Stimulated activated CD8-positive, alpha-beta memory T cell treated with anti-CD3 and anti-CD28 coated beads, Interleukin-12 subunit alpha, Interleukin-12 subunit beta, amount 100 ng/mL, for 24 hours (primary cell): ENCODE results near the gene GRK1.
A peak's percentile ranks its signal among the peaks of the same experiment; 100 is the strongest.

Source experiments
- DNase-seq: peaks from one replicate; pipeline ENCODE4 v3.0.0-alpha.2; 2020; ENCODE audit errors: extremely low read depth

The GRK1 gene

DNA sequence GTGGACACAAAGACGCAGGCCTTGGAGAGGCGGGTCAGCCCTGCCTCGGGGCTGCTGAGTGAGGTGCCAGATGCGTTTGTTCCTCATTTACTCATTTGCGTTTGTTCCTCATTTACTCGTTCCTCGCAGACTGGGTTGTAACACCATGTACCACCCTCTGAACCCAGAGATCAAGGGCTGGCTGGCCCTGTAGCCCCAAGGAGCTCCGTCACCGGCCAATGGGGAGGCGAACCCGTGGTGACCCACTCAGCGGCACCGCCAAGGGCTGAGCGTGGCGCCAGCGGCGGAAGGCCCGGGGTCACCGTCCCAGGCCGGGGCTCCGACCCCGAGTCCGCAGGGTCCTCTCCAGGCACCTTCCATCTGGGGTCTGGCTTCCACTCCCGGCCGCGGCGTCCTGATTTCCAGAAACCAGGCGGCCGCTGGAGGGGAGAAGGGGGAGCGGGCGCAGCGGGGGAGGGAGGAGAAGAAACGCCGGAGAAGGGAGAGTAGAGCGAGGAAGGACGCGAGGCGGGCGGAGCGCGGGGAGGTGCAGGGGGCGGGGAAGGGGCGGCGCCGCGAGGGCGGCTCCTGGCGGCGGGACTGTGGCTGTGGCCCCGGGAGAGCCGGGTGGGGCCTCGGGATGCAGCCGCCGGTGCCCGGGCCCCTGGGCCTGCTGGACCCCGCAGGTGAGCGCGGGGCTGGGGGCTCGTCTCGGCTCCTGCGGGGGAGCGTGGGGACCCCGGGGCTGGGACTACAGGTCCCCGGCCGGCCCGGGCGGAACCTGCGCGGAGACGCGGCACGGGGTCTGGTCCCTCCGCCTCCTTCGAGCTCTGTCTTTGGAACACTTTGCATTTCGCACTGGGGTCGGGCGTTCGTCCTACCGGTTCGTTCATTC is 91.9 kb downstream of the GRK1 start, which contains the start of gene TMEM255B:
Gene TMEM255B, plus strand, starts transcription at position 576 of the 874 bp plus-strand sequence. Its CDS starts 44 bp downstream, at position 620.
- peak; percentile 30 for DNase-seq

DNA sequence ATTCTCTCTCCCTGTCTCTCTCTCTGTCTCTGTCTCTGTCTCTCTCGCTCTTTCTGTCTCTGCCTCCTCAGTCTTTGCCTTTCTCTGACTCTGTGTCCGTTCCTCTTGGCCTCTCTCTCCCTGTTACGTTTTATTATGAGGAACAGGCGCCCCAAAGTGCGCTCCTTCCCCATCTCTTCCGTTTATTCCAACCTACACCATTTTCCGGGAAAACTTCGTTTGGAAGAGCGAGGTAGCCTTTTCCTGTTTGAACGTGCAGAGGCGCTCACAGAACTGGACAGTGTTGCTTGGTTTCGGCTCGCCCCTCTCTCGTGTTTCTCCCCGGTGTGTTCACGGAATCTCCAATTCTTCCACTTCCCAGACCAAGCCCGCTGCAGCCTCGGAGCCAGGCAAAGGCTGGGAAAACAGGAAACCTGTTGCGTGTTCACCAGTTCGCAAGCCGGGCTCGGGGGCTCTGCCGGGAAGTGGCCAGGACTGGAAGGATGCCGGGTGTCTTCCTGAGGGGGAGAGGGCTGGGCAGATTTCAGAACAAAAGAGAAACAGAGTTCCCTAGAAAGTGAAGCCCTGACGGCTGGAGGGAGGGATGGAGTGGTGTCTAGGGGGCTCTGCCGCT is 92.6 kb downstream of the GRK1 start:
- DNase-seq = no peak

DNA sequence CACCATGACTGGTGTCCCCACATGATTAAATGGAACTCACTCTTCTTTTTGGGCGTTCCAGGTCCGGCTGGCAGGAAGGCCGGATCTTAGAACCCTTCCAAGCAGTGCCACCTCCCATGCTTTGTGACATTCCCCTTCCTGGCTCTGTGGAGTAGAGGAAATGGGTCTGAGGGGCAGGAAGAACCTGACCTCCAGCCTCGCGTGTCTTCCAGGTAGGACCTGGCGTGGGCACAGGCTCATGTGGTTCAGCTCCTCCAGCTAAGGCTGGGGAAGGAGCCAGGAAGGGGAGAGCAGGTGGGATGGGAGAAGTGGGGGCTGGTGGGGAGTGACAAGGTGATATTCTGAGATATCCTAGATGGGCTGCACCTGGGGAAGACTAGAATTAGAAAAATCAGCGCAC is 94.1 kb downstream of the GRK1 start:
- no peak for DNase-seq

DNA sequence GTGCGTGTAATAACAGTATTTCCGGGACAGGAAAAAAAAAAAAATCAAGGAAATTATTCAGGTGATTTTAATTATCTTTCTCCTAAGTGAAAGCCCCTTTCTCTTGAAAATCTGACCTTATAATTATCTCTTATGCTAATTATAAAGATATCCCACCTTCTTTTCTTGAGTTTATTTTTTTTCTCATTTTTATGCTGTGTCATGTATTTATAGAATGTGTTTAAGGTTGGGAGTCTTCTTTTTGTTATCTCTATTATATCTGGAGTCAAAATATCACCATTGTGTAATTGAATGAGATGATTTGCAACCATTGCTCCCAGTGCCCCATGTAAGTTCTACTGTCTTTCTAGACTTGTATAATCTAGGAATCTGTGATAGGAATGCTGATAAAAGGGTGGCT is 95.1 kb downstream of the GRK1 start:
- DNase-seq = no peak

DNA sequence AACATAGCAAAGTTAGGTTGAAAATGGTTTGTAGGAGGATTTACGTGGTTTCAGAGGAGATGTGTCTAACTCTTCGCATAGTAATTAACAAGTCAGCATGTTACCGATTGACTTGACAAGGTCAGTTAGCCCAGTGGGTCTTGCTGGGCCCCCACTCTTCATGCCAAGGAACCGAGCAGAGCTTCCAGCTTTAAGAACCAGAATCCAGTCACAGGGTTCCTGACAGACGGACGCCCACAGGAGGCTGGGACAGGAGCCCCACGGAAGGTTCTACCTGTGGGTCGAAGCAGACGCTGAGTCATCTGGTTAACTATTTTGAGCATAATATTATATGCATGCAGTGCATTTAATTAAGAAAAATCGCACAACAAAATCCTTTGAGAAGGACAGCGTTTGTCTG is 95.5 kb downstream of the GRK1 start:
- DNase-seq = no peak

DNA sequence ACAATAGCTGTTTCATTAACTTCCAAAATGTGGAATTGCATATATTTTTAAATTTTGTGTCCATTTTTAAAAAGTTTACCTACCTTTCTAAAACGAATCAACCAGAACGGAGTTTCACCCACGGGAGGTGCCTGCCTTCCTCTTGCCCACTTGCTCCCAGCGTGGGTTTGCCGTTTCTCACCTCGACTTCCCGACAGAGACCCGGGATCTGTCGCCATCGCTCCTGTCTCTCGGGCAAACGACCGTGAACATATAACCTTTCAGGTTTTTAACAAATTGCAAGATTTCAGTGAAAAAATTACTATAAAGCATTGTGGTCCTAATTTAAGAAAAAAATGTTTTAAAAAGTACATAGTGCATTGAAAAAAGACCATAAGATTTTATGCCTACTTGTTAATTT is 96.2 kb downstream of the GRK1 start:
- no peak for DNase-seq

DNA sequence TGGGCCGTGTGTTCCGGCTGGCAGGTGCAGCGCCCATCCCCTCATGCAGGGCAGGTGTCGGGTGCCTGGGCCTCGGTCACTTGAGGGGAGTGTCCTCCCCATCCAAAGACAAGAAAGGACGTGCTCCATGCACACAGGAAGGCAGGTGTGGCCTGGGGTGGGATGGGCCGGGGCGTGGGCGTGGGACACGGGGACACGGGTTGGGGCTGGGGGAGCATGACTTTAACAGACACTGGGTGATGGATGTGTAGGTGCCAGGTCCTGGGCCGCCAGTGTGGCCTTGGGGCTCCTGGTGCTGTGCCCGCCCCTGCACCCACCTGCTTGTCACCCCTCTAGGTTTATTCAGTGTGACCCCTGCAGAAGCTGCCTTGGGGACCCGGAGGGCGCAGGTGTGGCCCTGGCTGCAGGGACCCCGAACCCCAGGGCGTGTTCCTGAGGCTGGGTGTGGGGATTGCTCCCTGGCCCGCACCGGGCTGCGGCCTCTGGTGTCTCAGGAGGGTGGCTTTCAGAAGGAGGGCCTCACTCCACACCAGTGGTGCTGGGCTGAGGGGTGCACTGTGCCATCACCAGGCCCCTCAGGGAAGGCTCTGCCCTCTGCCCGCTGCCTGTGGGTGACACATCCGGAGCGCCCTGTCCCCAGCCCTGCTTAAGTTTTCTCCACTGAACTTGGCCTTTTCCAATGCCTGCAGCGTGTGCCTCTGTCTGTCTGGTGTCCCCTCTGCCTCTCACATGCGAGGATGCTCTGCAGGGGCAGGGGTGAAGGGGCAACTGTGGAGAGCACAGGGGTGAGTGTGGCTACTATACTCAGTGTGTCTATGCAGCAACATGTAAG is 97.2 kb downstream of the GRK1 start:
- DNase-seq = no peak

DNA sequence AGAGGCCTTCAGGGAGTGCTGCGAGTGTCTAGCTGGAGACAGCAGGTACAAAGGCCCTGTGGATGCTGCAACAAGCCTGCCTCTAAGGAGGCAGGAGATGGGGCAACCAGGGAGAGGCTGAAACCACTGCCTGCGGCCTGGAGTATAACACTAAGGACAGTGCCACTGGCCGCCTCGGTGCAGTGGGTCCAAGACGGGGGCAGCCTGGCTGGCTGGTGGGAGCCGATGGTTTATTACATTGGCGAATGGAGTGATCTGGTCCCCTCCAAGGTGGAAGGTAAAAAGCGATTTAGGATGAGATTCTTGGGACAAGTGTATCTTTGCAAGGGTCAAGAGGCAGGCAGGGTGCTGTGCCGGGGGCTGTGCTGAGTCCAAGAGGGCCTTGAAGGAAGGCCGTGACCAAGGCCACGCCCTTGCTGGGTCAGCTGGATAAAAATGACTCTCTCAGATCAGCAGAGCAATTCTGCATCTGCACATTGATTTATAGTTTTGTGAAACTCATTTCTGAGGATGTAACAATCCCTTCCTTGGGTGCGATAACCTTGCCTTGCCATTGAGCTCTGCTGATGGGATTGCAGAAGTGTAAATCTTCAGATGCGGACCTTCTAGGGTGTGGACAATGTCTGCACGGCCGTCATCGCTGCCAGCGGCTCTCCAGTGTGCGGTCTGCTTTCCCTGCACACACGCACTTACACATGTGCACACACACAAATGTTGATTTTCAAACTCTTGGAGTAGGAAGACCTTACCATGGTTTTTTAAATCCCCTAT is 98.0 kb downstream of the GRK1 start:
- DNase-seq = no peak

DNA sequence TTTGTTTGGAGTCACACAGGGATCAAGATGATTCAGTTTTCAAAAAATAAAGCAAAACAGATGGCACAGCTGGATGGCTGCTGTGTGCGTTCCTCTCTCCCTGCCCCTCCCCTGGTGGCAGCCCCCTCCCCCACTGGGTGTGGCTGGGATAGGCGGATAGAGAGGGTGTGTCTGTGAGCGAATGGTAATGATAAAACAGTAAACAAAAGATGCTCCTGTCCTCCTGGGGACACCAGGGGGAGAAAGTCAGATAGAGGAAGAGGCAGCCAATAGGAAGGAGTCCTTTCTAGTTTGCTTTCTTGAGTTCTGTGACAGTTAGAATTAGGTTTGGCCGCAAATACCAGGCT is 98.5 kb downstream of the GRK1 start:
- DNase-seq = no peak

DNA sequence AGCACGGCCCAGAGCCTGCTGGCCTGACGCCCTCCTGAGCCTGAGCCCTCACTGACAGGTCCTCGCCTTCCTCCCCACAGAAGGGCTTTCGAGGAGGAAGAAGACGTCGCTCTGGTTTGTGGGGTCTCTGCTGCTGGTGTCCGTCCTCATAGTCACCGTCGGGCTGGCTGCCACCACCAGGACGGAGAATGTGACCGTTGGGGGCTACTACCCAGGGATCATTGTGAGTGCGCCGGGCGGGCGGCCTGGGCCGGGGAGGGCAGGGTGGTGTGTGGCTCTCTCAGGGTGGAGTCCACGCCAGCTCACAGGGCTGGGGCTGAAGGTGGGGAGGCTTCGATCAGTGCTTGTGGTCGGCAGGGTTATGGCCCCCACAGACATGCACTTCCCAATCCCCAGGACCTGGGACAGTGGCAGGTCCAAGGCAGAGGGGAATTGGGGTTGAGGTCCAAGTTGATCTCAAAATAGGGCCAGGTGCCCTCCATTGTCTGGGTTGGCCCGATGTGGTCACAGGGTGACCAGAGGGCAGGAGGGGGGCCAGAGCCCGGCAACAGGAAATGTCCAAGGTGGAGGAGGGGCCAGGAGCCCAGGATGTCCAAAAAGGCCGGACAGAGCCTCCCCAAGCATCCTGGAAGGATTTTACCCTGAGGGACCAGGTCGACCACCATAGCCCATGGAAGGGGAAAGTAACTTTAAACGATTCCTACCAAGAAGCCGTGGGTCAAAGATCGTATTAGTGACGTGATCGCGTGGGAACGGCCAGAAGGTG is 99.2 kb downstream of the GRK1 start:
- no peak for DNase-seq

DNA sequence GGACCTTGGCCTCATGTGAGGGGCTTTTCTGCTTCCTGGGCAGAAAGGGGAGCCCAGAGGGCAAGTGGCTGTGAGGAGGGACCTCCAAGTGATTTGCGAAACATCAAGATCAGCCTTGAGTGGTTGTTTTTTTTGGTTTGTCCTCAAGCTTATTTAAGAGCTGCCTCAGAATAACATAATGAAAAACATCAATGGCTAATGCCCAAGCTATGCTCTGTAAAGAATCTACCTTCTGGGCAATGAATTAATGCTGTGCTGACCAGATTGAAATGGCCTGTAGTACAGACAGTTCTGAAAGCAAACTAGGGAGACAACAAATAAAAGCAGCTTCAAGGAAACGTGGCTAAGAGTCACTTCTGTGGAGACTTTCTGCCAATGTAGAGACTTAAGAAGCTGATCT is 100.3 kb downstream of the GRK1 start:
- DNase-seq = no peak

DNA sequence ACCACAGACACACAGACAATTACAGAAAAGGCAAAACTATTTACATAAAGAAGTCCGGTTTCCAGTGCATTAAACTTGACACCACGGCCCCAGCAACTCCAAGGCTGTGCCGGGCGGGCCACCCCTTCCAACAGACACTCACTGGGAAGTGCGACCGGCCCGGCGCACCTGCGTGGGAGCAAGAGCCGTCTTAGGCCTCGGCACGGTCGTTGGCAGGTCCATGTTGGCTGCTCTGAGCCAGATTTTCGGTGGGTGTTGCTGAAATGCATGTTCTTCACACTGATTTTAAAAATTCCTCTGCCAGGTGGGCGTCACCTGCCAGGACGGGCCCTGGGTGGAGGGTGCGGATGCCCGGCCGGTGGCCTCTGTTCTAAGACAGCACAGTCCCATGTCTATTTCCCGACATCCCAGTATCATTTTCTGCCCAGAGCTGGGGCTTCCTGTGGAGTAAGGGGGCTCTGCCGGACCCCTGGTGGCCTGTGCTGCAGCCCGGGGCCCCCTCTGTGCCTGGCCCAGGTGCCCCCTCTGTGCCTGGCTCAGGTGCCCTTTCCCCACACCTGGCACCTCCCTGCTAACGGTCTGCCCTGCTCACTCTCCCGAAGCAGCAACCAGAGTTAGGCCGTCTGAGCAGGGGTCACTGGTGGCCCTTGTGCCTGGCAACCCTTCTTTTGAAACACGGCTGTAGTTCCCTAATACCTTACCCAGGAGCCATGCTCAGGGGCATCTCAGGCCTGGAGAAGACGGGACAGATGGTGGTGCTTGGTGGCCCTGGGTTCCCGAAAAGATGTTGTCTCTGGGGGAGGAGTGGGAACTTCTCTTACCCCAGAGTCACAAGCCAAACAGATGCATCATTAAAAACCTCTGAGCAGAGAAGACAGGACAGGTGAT is 101.2 kb downstream of the GRK1 start:
- no peak for DNase-seq

DNA sequence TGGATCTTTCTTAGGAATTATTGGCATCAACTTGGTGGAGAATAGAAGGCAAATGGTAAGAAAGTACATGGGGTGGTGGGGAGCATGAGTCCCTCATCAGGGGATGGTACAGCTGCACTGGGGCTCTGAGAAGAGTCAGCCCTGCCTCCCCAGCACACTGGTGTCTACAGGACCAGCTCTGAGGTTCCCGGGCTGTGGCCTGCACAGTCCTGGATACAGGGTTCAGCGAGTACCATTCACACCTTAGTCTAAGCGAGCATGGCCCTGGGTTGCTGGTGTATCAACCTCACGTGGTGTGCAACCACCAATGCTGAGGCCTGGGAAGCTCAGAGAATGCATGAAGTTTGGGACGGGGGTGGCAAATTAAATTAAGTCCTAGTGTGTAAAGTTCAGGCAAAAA is 102.1 kb downstream of the GRK1 start:
- DNase-seq = no peak

DNA sequence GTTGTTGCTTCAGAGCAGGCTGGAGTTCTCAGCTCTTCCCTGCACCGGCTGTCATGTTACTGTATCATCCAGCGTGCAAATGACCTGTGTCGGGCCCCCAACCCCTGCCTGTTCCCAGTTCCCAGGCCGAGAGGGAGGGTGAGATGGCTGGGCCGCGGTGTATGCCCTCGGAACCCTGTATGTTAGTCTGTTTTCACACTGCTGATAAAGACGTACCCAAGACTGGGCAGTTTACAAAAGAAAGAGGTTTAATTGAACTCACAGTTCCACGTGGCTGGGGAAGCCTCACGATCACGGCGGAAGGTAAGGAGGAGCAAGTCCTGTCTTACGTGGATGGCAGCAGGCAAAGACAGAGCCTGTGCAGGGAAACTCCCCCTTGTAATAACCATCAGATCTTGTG is 102.9 kb downstream of the GRK1 start:
- no peak for DNase-seq

DNA sequence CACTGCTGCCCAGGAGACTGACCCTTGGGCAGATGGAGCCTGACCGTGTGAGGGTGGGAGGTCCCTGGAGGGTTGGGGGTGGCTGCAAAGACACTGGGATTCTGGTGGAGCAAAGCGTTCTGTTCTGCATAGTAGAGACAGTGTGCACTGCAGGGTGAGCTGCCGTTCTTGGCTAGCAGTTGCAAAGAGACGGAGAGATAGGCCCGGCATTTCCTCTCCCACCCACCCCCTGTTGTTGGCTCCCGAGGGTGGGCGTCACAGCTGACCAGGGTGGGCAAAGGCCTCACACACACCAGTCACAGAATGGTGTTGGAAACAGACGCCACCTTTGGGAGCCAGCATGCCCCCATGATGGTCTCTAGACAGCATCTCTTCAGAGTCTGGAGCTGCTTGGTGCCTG is 103.4 kb downstream of the GRK1 start:
- DNase-seq = no peak

DNA sequence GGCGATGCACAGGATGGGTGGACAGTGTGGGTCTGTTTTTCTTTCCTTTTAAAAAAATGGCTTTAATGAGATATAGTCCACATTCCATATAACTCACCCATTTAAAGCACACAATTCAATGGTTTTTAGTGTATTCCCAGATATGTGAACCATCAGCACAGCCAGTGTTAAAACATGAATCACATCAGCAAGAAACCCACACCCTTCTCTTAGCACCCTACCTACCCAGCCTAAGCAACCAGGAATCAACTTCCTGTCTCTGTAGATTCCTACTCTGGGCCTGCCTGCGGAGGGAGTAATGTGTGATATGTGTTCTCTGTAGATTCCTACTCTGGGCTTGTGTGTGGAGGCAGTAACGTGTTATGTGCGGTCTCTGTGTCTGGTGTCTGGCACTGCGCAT is 103.9 kb downstream of the GRK1 start:
- no peak for DNase-seq

DNA sequence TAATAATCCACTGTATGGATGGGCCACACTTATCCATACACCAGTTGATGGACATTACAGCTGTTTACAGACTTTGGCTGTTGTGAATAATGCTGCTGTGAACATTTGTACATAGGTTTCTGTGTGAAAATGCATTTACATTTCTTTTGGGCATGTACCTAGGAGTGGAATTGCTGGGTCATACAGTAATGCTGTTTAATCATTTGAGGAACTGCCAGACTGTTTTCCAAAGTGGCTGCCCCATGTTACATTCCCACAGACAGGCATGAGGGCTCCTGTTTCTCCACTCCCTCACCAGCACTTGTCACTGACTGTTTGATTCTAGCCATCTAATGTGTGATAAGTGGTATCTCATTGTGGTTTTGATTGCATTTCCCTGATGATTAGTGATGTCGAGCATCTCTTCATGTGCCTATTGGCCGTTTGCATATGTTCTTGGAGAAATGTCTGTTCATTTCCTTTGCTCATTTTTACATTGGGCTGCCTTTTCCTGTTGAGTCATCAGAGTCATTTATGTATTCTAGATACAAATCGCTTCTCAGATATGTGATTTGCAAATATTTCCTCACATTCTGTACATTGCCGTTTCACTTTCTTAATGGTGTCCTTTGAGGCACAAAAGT is 104.8 kb downstream of the GRK1 start:
- DNase-seq = no peak

DNA sequence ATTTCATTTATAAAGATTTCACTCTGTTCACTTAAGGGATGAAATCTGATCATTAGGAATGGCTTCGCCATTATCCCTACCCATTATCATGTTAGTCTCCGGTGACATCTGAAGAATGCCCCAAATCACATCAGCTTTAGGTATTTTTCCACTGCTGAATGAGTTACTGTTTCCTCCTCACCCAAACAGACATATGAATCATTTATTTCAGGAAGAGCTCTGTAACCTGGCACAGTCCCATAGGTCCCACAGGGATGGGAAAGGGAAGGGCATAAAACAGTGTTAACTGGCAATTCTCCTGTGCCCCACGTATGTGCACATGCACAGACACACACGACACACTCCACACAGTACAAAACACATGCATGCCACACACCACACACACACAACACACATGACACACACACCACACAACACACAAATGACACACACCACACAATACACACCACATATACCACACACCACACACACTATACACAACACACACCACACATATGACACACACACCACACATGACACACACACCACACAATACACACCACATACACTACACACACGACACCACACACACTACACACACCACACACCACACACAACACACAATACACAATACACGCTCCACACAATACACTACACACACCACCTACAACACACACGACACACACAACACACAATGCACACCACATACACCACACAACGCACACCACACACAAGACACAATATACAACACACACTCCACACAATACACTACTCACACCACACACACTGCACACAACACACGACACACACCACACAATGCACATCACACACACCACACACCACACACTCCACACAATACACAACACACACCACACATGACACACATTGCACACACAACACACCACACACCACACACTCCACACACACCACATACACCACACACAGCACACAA is 107.4 kb downstream of the GRK1 start:
- no peak for DNase-seq
